SHP77 (cell line): ENCODE measurements around the gene MINK1.
"Not testable (repeated sequence)": the region's sequence is repeated elsewhere in the genome, so short reads cannot be mapped to it uniquely, and the experiment has no call there.

Source experiments
- DNase-seq, 2 experiments: peaks; one replicate each; lab custom pipeline; 2025; lab: John Stamatoyannopoulos, UW

MINK1 gene

GRCh38 chr17:4811471-4811870 is 21.7 kb upstream of the MINK1 start:
- DNase-seq, result no peak

GRCh38 chr17:4812690-4813089 is 20.4 kb upstream of the MINK1 start:
- no peak for DNase-seq

GRCh38 chr17:4815043-4815675 is 18.0 kb upstream of the MINK1 start:
- no peak for DNase-seq

GRCh38 chr17:4816826-4817225 is 16.3 kb upstream of the MINK1 start:
- no peak for DNase-seq

- no peak for DNase-seq
Measured at GRCh38 chr17:4818276-4818675, 14.9 kb upstream of the MINK1 start.

DNA sequence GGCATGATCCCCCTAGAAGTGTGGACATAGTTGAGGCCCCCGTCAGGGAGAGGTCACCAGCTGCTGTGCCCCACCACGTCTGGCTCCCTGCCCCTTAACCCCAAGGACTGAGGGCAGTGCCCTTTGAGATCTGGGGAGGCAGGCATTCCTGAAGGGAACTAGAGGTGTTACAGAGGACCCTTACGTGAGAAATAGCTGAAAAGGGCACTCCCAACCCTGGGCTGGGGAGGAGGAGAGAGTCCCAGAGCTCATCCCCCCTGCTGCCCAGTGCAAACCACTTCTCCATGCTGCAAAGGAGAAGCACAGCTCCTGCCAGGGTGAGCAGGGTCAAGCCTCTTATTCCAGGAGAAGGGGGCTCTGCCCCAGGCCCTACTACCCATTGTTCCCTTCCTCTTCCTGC is 10.3 kb upstream of the MINK1 start:
- DNase-seq, result no peak

DNA sequence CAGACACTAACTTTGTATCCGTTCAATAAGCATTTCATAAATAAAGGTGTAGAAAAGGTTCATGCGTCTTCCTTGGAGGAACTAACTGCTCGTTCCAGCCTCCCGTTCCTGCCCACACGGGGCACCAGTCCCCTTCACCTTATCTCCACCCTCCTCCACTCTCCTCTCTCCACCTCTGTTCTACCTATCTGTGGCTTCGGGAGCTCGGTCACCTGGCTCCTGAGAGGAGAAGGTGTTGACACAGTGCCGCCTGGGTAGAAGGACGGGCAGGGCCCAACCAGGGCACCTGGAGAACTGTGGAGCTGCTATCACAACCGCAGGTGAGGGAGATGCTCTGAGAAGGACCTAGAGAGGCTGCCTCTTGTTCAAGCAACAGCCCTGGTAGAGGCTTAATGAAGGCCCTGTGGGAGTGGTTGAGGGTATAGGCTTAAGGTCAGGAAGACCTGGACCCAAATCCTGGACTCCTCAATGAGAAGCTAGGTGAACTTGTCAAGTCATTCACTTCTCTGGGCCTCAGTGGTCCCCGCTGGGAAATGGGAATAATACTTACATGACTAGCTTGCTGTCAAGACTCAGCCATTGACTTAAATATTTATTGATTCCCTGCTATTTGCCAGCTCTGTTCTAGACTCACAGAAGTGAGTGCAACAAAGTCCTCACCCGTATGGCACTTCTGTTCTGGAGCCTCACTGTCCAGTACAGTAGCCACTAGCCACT is 9.6 kb upstream of the MINK1 start:
- no peak for DNase-seq

DNA sequence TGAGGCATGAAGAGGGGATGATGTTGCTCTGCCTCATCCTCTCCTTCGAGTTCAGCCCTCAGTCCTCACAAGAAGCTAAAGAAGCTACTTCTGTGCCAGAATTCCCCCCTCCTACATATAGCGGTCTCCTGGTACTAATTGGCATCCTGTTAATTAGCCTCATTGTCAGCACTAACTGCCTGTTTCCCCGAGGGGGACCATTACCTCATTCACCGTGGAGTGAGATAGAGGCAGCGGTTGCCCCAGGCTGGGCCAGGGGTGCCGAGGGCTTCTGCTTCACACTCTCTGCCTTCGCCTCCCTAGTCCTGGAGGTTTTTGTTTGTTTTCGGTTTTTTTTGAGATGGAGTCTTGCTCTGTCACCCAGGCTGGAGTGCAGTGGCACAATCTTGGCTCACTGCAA is 5.7 kb upstream of the MINK1 start:
- no peak for DNase-seq

DNA sequence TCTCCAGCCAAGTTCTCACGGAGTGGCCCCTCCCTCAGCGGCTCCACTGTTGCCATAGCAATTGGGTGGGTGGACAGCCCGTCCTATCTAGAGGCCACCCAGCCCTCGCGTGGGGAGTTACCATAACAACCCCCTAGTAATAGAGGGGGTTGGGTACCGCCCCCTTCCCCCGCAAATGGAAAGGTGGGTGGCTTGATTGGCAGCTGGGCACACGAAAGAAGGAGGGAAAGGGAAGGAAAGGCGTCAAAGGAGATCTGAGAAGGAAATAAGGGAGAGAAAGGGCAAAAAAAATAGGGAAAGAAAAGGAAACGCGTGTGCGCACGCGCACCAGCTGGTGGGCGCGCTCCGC is 337 bp upstream of the MINK1 start:
- DNase-seq, result not testable (repeated sequence)

GRCh38 chr17:4833941-4834680 is 971 bp downstream of the MINK1 start:
- peak; percentile 24 to 68 for DNase-seq

DNA sequence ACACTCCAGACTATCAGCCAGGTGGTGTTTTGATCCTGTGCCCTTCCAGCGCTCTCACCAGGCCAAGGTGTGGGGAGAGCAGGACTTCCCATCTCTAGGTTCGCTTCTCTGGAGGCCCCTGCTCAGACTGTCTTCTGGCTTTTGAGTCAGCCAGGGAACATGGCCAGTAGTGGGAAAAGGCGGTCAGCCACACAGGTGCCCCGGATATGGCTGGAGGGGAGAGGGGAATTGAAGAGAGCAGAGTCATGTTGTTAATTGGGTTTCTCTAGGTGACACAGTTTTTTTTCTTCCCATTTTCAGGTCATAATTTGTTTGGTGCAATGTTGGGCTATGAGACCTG is 1.5 kb downstream of the MINK1 start:
- DNase-seq, result no peak

GRCh38 chr17:4836221-4836620 is 3.1 kb downstream of the MINK1 start:
- no peak for DNase-seq

DNA sequence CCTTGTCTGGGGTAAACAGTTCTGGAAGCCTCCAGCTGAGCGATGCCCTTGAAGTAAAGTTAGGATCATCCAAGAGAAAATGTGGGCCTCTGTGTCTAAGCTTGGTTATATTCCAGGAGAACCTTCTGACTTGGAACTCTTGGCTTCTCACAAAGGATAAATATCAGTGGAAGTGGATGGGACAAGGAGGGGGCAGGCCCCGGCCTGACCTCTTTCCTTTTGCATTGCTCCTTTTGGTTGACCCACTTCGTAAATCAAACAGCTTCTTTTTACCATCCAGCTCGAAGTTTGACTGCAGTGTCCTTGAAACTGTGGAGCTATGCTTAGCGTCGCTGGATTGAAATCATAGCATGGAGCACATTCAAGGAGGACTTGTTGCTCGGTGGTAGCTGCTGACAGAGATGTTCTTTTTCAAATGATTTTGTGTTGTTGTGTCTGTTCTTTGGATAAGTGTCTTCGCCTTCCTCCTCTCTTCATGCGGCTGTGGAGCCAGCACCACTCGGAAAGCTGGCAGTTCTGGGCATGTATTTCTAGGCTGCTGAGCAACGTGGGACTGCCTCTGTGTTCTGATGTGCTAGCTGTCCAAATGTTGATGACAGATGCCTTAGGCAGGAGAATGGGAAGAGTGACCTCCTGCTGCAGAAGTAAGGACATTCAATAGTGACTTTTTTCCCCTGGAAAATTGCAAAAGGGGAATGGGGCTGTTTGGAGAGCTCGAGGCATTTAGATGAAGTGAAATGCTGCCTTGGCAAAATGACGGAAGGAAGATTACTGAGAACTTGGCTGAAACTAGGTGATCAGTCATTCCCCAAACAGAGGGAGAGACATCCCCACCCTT is 4.5 kb downstream of the MINK1 start:
- DNase-seq, result no peak

DNA sequence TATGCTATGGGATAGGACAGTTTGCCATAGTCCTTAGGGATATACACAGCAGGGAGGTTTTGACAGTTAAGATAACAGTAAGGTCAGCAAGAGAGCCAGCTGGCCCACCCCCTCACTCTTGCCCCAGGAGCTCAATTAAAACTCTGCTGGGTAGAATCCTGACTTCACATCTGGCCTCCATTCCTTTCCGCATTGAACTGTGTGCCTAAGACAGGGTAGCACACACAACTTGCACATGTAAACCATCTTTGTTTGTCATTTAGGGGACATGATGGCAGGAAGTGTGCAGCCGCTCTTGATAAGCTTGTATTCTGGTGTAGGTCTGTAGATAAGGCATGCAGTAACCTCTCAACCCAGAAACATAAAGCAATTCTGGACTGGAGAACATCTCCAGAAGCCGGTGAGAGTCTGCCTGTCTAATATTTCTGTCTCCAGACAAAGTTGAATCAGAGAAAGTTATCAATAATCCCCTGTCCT is 5.2 kb downstream of the MINK1 start:
- DNase-seq, result no peak

- DNase-seq, result no peak
Measured at GRCh38 chr17:4839221-4839620, 6.1 kb downstream of the MINK1 start.

- DNase-seq, result no peak
Measured at GRCh38 chr17:4839965-4840892, 7.1 kb downstream of the MINK1 start.

DNA sequence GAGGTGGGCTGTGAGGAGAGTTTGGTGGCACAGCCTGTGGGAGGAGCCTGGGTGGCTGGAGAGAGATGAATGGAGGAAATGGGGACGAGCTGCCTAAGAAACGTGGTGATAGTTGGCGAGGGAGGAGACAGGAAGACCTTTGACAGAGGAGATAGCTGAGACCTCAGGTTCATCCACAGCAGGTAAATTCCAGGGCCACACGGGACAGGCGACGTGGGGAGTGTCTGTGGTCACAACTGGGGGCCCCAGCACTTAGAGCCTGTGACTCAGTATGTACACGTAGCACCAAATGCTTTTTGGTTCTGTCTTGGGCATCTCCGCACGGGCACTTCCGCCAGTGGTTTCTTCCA is 7.7 kb downstream of the MINK1 start:
- DNase-seq, result no peak

DNA sequence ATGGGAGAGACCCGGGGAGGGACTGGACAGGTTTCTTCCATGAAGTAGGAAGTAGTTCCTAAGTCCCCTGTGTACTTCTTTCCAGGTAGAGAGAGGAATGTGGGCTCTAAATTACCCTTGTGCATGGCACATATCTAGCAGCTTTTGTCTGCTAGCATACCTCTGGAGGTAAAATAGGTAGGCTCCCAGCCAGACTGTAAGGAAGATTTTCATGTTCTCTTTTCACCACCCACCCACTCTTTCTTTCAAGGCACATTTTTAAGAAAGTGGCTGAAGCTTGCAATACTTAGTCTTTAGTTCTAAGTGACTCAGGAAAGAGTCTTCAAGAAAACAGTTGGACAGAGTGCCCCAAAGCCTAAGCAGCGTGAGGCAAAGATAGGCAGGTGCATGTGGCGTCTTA is 9.2 kb downstream of the MINK1 start:
- no peak for DNase-seq

DNA sequence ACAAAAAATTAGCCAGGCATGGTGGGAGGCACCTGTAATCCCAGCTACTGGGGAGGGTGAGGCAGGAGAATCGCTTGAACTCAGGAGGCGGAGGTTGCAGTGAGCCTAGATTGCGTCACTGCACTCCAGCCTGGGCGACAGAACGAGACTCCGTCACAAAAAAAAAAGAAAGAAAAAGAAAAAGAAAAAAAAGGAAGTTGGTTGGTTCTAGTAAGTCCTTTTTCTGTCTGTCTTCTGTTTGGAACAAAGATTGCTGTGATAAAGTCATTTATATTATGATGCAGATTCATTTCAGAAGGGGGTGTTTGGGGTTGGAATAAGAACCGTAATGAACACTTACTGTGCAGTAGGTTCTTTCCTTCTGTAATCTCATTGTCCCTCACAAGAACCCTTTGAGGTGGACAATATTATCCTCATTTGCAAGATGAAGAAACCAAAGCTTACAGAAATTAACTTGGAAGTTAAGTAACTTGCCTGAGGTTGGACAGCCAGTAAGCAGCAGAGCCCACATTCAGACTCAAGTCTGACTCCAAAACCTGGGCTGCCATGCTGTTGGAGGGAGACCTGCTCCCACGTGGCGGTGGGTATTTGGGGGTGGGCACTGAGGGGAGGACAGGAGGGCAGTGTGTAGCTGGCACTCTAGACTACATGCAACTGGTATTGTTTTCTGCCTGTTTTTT is 10.3 kb downstream of the MINK1 start:
- no peak for DNase-seq

DNA sequence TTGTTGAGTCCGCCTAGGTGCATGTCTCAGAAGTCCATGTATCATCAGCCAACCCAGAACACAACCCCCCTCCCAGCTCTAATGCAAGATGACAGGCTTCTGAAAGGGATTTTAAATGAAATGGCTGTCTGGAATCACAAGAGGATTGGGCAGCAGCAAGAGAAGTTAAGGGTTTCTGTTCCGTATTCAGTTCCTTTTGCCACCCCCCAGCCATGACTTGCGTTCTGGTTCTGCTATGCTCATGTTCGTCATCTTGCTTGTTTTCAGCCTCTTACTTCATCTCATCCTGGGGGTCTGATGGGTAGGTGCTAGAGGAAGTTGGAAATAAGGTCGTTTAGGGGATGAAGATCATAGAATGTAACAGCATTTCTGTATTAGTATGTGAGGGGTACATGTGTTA is 12.0 kb downstream of the MINK1 start:
- DNase-seq, result no peak
